ENCODE measurements around the gene IMPACT. TPM values are rescaled to one million over a fixed set of nuclear protein-coding genes. Genes with fewer than 3 reads are reported as not detected.

IMPACT gene
- 10 to 100 TPM; 14.9 to 22.9 (median 20.3) TPM for total RNA-seq

GRCh38 chr18:24426398-24427294 lies at the start of gene IMPACT:
IMPACT (plus strand) TSS chr18:24426670; CDS start chr18:24426757, 87 bp downstream.
- no peak for TF ChIP-seq CTCF (IDR thresholded peaks at IDR 0.05)
- DNase-seq (ENCODE audit: low spot score) (peak; percentile 53), ATAC-seq (ENCODE audit: low FRiP score) (peak; percentile 82)

- TF ChIP-seq CTCF (IDR thresholded peaks at IDR 0.05) = no peak
- ATAC-seq (ENCODE audit: low FRiP score) = no peak
- no peak for DNase-seq (ENCODE audit: low spot score)
Measured at GRCh38 chr18:24378598-24378997, 47.9 kb upstream of the IMPACT start.

GRCh38 chr18:24380163-24380747 lies 46.2 kb upstream of the IMPACT start:
- TF ChIP-seq CTCF (IDR thresholded peaks at IDR 0.05) = no peak
- DNase-seq (ENCODE audit: low spot score) (no peak), ATAC-seq (ENCODE audit: low FRiP score) (no peak)

DNA sequence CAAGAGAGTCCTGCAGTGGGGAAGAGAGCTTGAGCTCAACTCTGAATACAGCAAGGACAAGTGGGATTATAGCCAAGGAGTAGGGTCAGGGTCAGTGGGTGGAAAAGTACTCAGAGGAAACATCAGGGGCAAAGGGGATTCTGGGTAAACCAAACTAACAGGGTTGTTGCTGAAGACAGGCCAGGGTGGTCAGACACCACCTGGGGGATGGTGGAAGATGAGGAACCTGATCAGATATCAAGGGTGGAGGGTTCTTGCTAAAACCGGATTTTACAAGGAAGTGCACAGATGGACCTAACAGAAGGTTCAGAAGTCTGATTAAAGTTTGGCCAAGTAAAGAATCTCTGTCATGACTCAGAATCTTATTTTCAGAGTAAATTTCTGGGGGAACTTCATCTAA lies 45.3 kb upstream of the IMPACT start:
- DNase-seq (ENCODE audit: low spot score) (no peak), ATAC-seq (ENCODE audit: low FRiP score) (no peak)
- TF ChIP-seq CTCF (IDR thresholded peaks at IDR 0.05) = no peak

- ATAC-seq (ENCODE audit: low FRiP score) (no peak), DNase-seq (ENCODE audit: low spot score) (no peak)
- no peak for TF ChIP-seq CTCF (IDR thresholded peaks at IDR 0.05)
Measured at GRCh38 chr18:24386681-24387080, 39.8 kb upstream of the IMPACT start.

GRCh38 chr18:24388957-24389356 lies 37.5 kb upstream of the IMPACT start:
- no peak for TF ChIP-seq CTCF (IDR thresholded peaks at IDR 0.05)
- DNase-seq (ENCODE audit: low spot score) (no peak), ATAC-seq (ENCODE audit: low FRiP score) (no peak)
